Activated T-helper 2 cell treated with anti-CD3 and anti-CD28 coated beads, Interferon-gamma antibody, Interleukin-2, Interleukin-4, amounts not matched to agents 10 μg/mL and 5 μg/mL and 100 μg/mL, durations not matched to agents 14 hours and 24 hours and 36 hours (primary cell): ENCODE measurements around the gene NFATC2IP. TPM values are rescaled to one million over a fixed set of nuclear protein-coding genes. Genes with fewer than 3 reads are reported as not detected.
A peak's percentile ranks its signal among the peaks of the same experiment; 100 is the strongest.

Experiments
- DNase-seq: peaks from one replicate; pipeline ENCODE4 v3.0.0; 2021; ENCODE audit warnings: low spot score
- H3K27ac Mint-ChIP-seq: one replicate; pipeline ENCODE4 v1.8.0; 2021; ENCODE audit warnings: mixed read lengths
- H3K27me3 Mint-ChIP-seq: one replicate; pipeline ENCODE4 v1.8.0; 2021; ENCODE audit warnings: low read depth, mixed read lengths
- H3K36me3 Mint-ChIP-seq: one replicate; pipeline ENCODE4 v1.8.0; 2021; ENCODE audit warnings: low read depth, mixed read lengths
- H3K4me1 Mint-ChIP-seq: one replicate; pipeline ENCODE4 v1.8.0; 2021; ENCODE audit warnings: low read depth, mixed read lengths
- H3K4me3 Mint-ChIP-seq: one replicate; pipeline ENCODE4 v1.8.0; 2021; ENCODE audit warnings: low read depth, mild to moderate bottlenecking, moderate library complexity, mixed read lengths
- H3K9me3 Mint-ChIP-seq: one replicate; pipeline ENCODE4 v1.8.0; 2021; ENCODE audit warnings: mixed read lengths
- intact Hi-C: fragments of 100-400 bp; cut with micrococcal nuclease; formaldehyde crosslinking; loops from one replicate; pipeline ENCODE4 v1.15.1; 2023
- total RNA-seq: library from RNA; stranded (reverse); gene quantifications from 2 replicates; pipeline ENCODE4 v1.2.3, GENCODE V29; 2022

The NFATC2IP gene
- 98.3 and 106 TPM in 2 replicates for total RNA-seq

- H3K9me3 Mint-ChIP-seq = no peaks in the 10 kb centered on the region
- peak; percentile 100 for DNase-seq
- no peaks in the 10 kb centered on the region for H3K27me3 Mint-ChIP-seq
- H3K4me3 Mint-ChIP-seq = peak within 1 kb of the TSS; percentile 92
- peaks cover 43% of the 10 kb centered on the region for H3K36me3 Mint-ChIP-seq
- peak within 1 kb of the TSS; percentile 91 for H3K27ac Mint-ChIP-seq
- intact Hi-C loops = loop anchor here (1.0 to 2.0 kb wide), 4 partner anchors 24 to 105 kb away; partner anchors contain the start of genes RABEP2, SPNS1 and TUFM
- H3K4me1 Mint-ChIP-seq = peaks cover 18% of the 10 kb centered on the region
Observed at GRCh38 chr16:28950648-28951409, at the start of gene NFATC2IP. Gene NFATC2IP, plus strand, starts transcription at chr16:28950937. Its CDS starts 75 bp downstream, at chr16:28951012.

GRCh38 chr16:28901862-28902261, 48.9 kb upstream of the NFATC2IP start:
- H3K27ac Mint-ChIP-seq = no peak overlapping the region
- no peak for DNase-seq
- no peaks in the 10 kb centered on the region for H3K27me3 Mint-ChIP-seq
- H3K36me3 Mint-ChIP-seq = no peaks in the 10 kb centered on the region
- intact Hi-C loops = no loop called here
- H3K9me3 Mint-ChIP-seq = no peaks in the 10 kb centered on the region
- no peak overlapping the region for H3K4me3 Mint-ChIP-seq
- no peaks in the 10 kb centered on the region for H3K4me1 Mint-ChIP-seq

GRCh38 chr16:28902909-28903308, 47.8 kb upstream of the NFATC2IP start:
- Mint-ChIP-seq H3K4me1 (no peaks in the 10 kb centered on the region), H3K27ac (no peak overlapping the region), H3K36me3 (no peaks in the 10 kb centered on the region), H3K27me3 (no peaks in the 10 kb centered on the region), H3K4me3 (no peak overlapping the region), H3K9me3 (no peaks in the 10 kb centered on the region)
- no peak for DNase-seq
- intact Hi-C loops = no loop called here

- H3K9me3 Mint-ChIP-seq = no peaks in the 10 kb centered on the region
- no peaks in the 10 kb centered on the region for H3K27me3 Mint-ChIP-seq
- no peaks in the 10 kb centered on the region for H3K4me1 Mint-ChIP-seq
- intact Hi-C loops = no loop called here
- no peaks in the 10 kb centered on the region for H3K36me3 Mint-ChIP-seq
- no peak overlapping the region for H3K27ac Mint-ChIP-seq
- no peak for DNase-seq
- no peak overlapping the region for H3K4me3 Mint-ChIP-seq
Observed at GRCh38 chr16:28903344-28904042, 47.2 kb upstream of the NFATC2IP start.

- intact Hi-C loops = no loop called here
- Mint-ChIP-seq H3K27me3 (no peaks in the 10 kb centered on the region), H3K4me1 (no peaks in the 10 kb centered on the region), H3K27ac (no peak overlapping the region), H3K36me3 (no peaks in the 10 kb centered on the region), H3K4me3 (no peak overlapping the region), H3K9me3 (no peaks in the 10 kb centered on the region)
- no peak for DNase-seq
Observed at GRCh38 chr16:28904363-28904762, 46.4 kb upstream of the NFATC2IP start.

- no peaks in the 10 kb centered on the region for H3K4me1 Mint-ChIP-seq
- no peak for DNase-seq
- no peak overlapping the region for H3K4me3 Mint-ChIP-seq
Observed at GRCh38 chr16:28904828-28905227, 45.9 kb upstream of the NFATC2IP start.

GRCh38 chr16:28905229-28905754, 45.4 kb upstream of the NFATC2IP start:
- Mint-ChIP-seq H3K27me3 (no peaks in the 10 kb centered on the region), H3K27ac (no peak overlapping the region), H3K4me3 (no peak overlapping the region), H3K36me3 (no peaks in the 10 kb centered on the region), H3K4me1 (no peaks in the 10 kb centered on the region), H3K9me3 (no peaks in the 10 kb centered on the region)
- intact Hi-C loops = no loop called here
- DNase-seq = no peak

More at GRCh38 chr16:28904828-28905227, 45.9 kb upstream of the NFATC2IP start:
- intact Hi-C loops = no loop called here
- Mint-ChIP-seq H3K27ac (no peak overlapping the region), H3K9me3 (no peaks in the 10 kb centered on the region), H3K27me3 (no peaks in the 10 kb centered on the region), H3K36me3 (no peaks in the 10 kb centered on the region)

GRCh38 chr16:28905800-28906372, 44.9 kb upstream of the NFATC2IP start:
- H3K9me3 Mint-ChIP-seq = no peaks in the 10 kb centered on the region
- no peak for DNase-seq
- H3K27ac Mint-ChIP-seq = no peak overlapping the region
- intact Hi-C loops = no loop called here
- H3K27me3 Mint-ChIP-seq = no peaks in the 10 kb centered on the region
- H3K4me3 Mint-ChIP-seq = no peak overlapping the region
- no peaks in the 10 kb centered on the region for H3K36me3 Mint-ChIP-seq
- H3K4me1 Mint-ChIP-seq = no peaks in the 10 kb centered on the region

GRCh38 chr16:28910086-28911031, 40.4 kb upstream of the NFATC2IP start:
- intact Hi-C loops = no loop called here
- DNase-seq = no peak
- no peaks in the 10 kb centered on the region for H3K9me3 Mint-ChIP-seq
- H3K4me3 Mint-ChIP-seq = no peak overlapping the region
- H3K36me3 Mint-ChIP-seq = peaks cover 8% of the 10 kb centered on the region
- H3K27me3 Mint-ChIP-seq = no peaks in the 10 kb centered on the region
- H3K4me1 Mint-ChIP-seq = no peaks in the 10 kb centered on the region
- no peak overlapping the region for H3K27ac Mint-ChIP-seq

GRCh38 chr16:28912558-28912957, 38.2 kb upstream of the NFATC2IP start:
- DNase-seq = no peak
- H3K36me3 Mint-ChIP-seq = peaks cover 18% of the 10 kb centered on the region
- H3K27ac Mint-ChIP-seq = no peak overlapping the region
- no peaks in the 10 kb centered on the region for H3K4me1 Mint-ChIP-seq
- H3K27me3 Mint-ChIP-seq = no peaks in the 10 kb centered on the region
- no peak overlapping the region for H3K4me3 Mint-ChIP-seq
- no peaks in the 10 kb centered on the region for H3K9me3 Mint-ChIP-seq
- intact Hi-C loops = no loop called here

GRCh38 chr16:28913946-28914724, 36.6 kb upstream of the NFATC2IP start:
- H3K4me3 Mint-ChIP-seq = no peak overlapping the region
- no peaks in the 10 kb centered on the region for H3K9me3 Mint-ChIP-seq
- intact Hi-C loops = no loop called here
- no peak overlapping the region for H3K27ac Mint-ChIP-seq
- no peaks in the 10 kb centered on the region for H3K27me3 Mint-ChIP-seq
- no peak for DNase-seq
- peaks cover 21% of the 10 kb centered on the region for H3K36me3 Mint-ChIP-seq
- H3K4me1 Mint-ChIP-seq = no peaks in the 10 kb centered on the region
